Upper lobe of right lung (tissue), 1 donor: ENCODE measurements around the gene PSEN2. TPM values are rescaled to one million over a fixed set of nuclear protein-coding genes. Genes with fewer than 3 reads are reported as not detected.

Experiments used
- ATAC-seq: fragments of 200-7000 bp; cut with Tn5 transposase; one replicate; pipeline ENCODE4 v1.9.1; 2020; ENCODE audit warnings: mild to moderate bottlenecking, moderate library complexity
- DNase-seq: peaks from one replicate; pipeline ENCODE4 v3.0.0-alpha.2; 2020
- H3K27ac ChIP-seq: fragments of 200-600 bp; one replicate; pipeline ENCODE4 v1.8.0; 2022
- H3K27me3 ChIP-seq: fragments of 200-600 bp; one replicate; pipeline ENCODE4 v1.8.0; 2022; ENCODE audit warnings: mild to moderate bottlenecking
- H3K36me3 ChIP-seq: fragments of 200-600 bp; one replicate; pipeline ENCODE4 v1.8.0; 2022
- H3K4me1 ChIP-seq: fragments of 200-600 bp; one replicate; pipeline ENCODE4 v1.8.0; 2022
- H3K4me3 ChIP-seq: fragments of 200-600 bp; one replicate; pipeline ENCODE4 v1.8.0; 2022; ENCODE audit warnings: mild to moderate bottlenecking
- H3K9me3 ChIP-seq: fragments of 200-600 bp; one replicate; pipeline ENCODE4 v1.8.0; 2022
- CTCF ChIP-seq: fragments of 200-600 bp; IDR thresholded peaks from one replicate; pipeline ENCODE4 v1.8.0; 2022; ENCODE audit warnings: antibody characterized with exemption
- intact Hi-C: fragments of 100-400 bp; cut with DNase I; formaldehyde crosslinking; loops from one replicate; pipeline ENCODE4 v1.11.0; 2022
- total RNA-seq: library from RNA; stranded (reverse); fragmentation: NEBNext Ultra II Directional; extraction: Animal tissue kit (Norgen Biotek cat#: 25700); gene quantifications from one replicate; pipeline ENCODE4 v1.2.1, GENCODE V29; 2021
- donor health status: DM: no; HTN: yes; CAD: no; lungs with severe emphysema.

PSEN2 gene
- total RNA-seq, 1 donor from 2014 or later = 22.7 TPM

GRCh38 chr1:226825746-226826100 is 44.7 kb upstream of the PSEN2 start:
- no peak for DNase-seq
- TF ChIP-seq CTCF = no peak
- no peak overlapping the region for H3K27ac ChIP-seq
- no peak overlapping the region for H3K4me3 ChIP-seq
- H3K27me3 ChIP-seq = no peaks in the 10 kb centered on the region
- peaks cover 20% of the 10 kb centered on the region for H3K4me1 ChIP-seq
- intact Hi-C loops = loop anchor here (5.0 to 10.0 kb wide), 2 partner anchors 91 to 188 kb away; partner anchors contain the start of gene ITPKB
- H3K9me3 ChIP-seq = no peaks in the 10 kb centered on the region
- H3K36me3 ChIP-seq = no peaks in the 10 kb centered on the region
- ATAC-seq = no peak

- intact Hi-C loops = loop anchor here (5.0 to 10.0 kb wide), 2 partner anchors 92 to 189 kb away; partner anchors contain the start of gene ITPKB
Observed at GRCh38 chr1:226826479-226827261, 43.7 kb upstream of the PSEN2 start.

GRCh38 chr1:226827458-226827857 is 43.0 kb upstream of the PSEN2 start:
- peak overlapping the region; percentile 72 for H3K27ac ChIP-seq
- H3K4me1 ChIP-seq = peaks cover 12% of the 10 kb centered on the region
- no peaks in the 10 kb centered on the region for H3K36me3 ChIP-seq
- no peaks in the 10 kb centered on the region for H3K27me3 ChIP-seq
- ATAC-seq = peak; percentile 71
- H3K9me3 ChIP-seq = no peaks in the 10 kb centered on the region
- no peak overlapping the region for H3K4me3 ChIP-seq
- intact Hi-C loops = loop anchor here (5.0 to 10.0 kb wide), 2 partner anchors 93 to 190 kb away; partner anchors contain the start of gene ITPKB
- DNase-seq = peak; percentile 80
- no peak for TF ChIP-seq CTCF

More at GRCh38 chr1:226826479-226827261, 43.7 kb upstream of the PSEN2 start:
- Histone ChIP-seq H3K4me3 (no peak overlapping the region), H3K27ac (no peak overlapping the region), H3K4me1 (peaks cover 18% of the 10 kb centered on the region), H3K9me3 (no peaks in the 10 kb centered on the region), H3K36me3 (no peaks in the 10 kb centered on the region), H3K27me3 (no peaks in the 10 kb centered on the region)
- DNase-seq (no peak), ATAC-seq (no peak)
- no peak for TF ChIP-seq CTCF

GRCh38 chr1:226827968-226828513 is 42.4 kb upstream of the PSEN2 start:
- ATAC-seq (peak; percentile 99), DNase-seq (peak; percentile 96)
- intact Hi-C loops = loop anchor here (5.0 to 10.0 kb wide), 2 partner anchors 93 to 191 kb away; partner anchors contain the start of gene ITPKB
- Histone ChIP-seq H3K36me3 (no peaks in the 10 kb centered on the region), H3K4me1 (peaks cover 12% of the 10 kb centered on the region), H3K27me3 (no peaks in the 10 kb centered on the region), H3K4me3 (no peak overlapping the region), H3K9me3 (no peaks in the 10 kb centered on the region), H3K27ac (peak overlapping the region; percentile 72)
- peak; percentile 97 for TF ChIP-seq CTCF

GRCh38 chr1:226829105-226829504 is 41.3 kb upstream of the PSEN2 start:
- intact Hi-C loops = loop anchor here (5.0 to 10.0 kb wide), 2 partner anchors 94 to 192 kb away; partner anchors contain the start of gene ITPKB
- H3K9me3 ChIP-seq = no peaks in the 10 kb centered on the region
- no peak overlapping the region for H3K27ac ChIP-seq
- no peak overlapping the region for H3K4me3 ChIP-seq
- H3K4me1 ChIP-seq = peaks cover 12% of the 10 kb centered on the region
- H3K27me3 ChIP-seq = no peaks in the 10 kb centered on the region
- ATAC-seq = no peak
- no peak for TF ChIP-seq CTCF
- no peak for DNase-seq
- H3K36me3 ChIP-seq = no peaks in the 10 kb centered on the region
